Neural crest cell (in vitro differentiated cells): Measurements from ENCODE around the gene TWNK. TPM values are rescaled to one million over a fixed set of nuclear protein-coding genes. Genes with fewer than 3 reads are reported as not detected.

Experiments
- DNase-seq: peaks from one replicate; pipeline ENCODE4 v3.0.0; 2021; ENCODE audit warnings: low read depth, mixed read lengths, low spot score
- H3K27ac Mint-ChIP-seq: one replicate; pipeline ENCODE4 v1.8.0; 2021; ENCODE audit warnings: mild to moderate bottlenecking, mixed read lengths; ENCODE audit not compliant: unreplicated experiment
- H3K27me3 Mint-ChIP-seq: 2 replicates; pipeline ENCODE4 v1.8.0; 2021; ENCODE audit warnings: low read depth, mild to moderate bottlenecking, mixed read lengths
- H3K36me3 Mint-ChIP-seq: 2 replicates; pipeline ENCODE4 v1.8.0; 2021; ENCODE audit warnings: low read depth, mild to moderate bottlenecking, mixed read lengths
- H3K4me1 Mint-ChIP-seq: 2 replicates; pipeline ENCODE4 v1.8.0; 2021; ENCODE audit warnings: mixed read lengths
- H3K4me3 Mint-ChIP-seq: one replicate; pipeline ENCODE4 v1.8.0; 2021; ENCODE audit warnings: mild to moderate bottlenecking, mixed read lengths
- H3K9me3 Mint-ChIP-seq: 2 replicates; pipeline ENCODE4 v1.8.0; 2021; ENCODE audit warnings: mixed read lengths
- total RNA-seq: library from RNA; stranded (reverse); gene quantifications from 2 replicates; pipeline ENCODE4 v1.2.1, GENCODE V29; 2021
- TF ChIP-seq, protein P1 (sequence below): fragments of 200-600 bp; sonication (generic); conservative IDR thresholded peaks from 2 replicates; pipeline ENCODE4 v1.5.0; 2021; ENCODE audit warnings: antibody characterized with exemption, mild to moderate bottlenecking

TWNK gene
- total RNA-seq, 1 donor from 2014 or later, result 14.6 TPM

DNA sequence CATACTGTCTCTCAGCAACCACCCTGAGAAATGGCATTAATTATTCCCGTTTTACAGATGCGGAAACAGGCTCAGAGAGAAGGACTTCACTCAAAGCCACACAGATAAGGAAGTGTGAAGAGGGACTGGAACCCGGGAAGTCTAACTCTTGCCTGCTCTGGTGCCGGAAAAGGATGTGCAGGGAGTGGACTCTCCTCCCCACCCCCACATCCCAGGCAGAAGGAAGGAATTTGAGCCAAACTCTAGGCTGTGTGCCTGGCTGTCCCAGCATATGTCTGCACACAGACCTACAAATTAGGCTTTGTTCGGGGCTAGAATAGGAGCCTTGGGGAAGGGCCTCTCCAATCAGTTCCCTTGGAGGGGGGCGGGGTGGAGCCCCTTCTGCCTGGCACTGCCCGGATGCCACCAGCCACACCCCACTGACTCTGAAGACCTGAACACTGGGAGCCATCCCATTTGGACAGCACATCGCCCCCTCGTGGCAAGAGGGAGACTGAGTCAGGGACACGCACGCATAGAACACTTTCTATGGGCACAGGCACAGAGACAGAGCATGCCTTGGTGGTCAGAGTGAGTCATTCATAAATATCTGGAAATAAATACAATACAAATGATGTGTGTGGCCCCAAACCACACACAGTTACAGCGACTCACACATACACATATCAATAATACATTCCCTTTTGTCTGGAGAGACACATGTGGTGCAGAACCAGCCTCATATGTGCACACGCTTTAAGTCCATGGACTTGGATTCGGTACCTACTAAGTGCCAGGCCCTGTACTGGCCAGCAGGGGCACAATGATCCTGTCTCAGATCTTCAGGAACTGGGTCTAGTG, 25.4 kb downstream of the TWNK start:
- TF ChIP-seq, protein P1, sequence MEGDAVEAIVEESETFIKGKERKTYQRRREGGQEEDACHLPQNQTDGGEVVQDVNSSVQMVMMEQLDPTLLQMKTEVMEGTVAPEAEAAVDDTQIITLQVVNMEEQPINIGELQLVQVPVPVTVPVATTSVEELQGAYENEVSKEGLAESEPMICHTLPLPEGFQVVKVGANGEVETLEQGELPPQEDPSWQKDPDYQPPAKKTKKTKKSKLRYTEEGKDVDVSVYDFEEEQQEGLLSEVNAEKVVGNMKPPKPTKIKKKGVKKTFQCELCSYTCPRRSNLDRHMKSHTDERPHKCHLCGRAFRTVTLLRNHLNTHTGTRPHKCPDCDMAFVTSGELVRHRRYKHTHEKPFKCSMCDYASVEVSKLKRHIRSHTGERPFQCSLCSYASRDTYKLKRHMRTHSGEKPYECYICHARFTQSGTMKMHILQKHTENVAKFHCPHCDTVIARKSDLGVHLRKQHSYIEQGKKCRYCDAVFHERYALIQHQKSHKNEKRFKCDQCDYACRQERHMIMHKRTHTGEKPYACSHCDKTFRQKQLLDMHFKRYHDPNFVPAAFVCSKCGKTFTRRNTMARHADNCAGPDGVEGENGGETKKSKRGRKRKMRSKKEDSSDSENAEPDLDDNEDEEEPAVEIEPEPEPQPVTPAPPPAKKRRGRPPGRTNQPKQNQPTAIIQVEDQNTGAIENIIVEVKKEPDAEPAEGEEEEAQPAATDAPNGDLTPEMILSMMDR, result peak; percentile 93
- Mint-ChIP-seq H3K27me3 (peaks cover 41% of the 10 kb centered on the region), H3K4me1 (peaks cover 31% of the 10 kb centered on the region), H3K4me3 (peak overlapping the region; percentile 56), H3K9me3 (no peaks in the 10 kb centered on the region), H3K27ac (no peak overlapping the region), H3K36me3 (no peaks in the 10 kb centered on the region)
- peak; percentile 91 for DNase-seq

DNA sequence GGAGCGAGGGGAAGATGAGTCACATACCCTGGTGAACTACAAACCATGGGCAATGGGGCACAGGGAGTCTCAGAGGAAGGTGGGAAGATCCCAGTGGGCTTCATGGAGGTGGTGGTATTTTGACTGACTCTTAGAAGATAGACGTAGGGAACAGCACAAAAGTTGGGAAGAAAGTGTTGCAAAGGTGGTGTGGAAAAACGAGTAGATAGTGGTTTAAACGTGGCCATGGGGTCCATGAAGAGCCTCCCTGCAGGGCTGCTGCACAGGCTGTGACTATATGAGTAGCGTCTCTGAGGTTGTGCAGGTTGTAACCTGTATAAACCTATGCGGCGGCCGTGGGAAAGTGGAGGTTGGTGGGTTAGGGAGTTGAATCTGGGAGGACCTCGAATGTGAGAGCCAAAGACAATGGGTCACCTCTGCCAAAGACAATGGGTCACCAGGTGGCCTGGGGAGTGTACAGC, 26.1 kb downstream of the TWNK start:
- Mint-ChIP-seq H3K4me1 (peaks cover 26% of the 10 kb centered on the region), H3K27me3 (peaks cover 47% of the 10 kb centered on the region), H3K27ac (no peak overlapping the region), H3K4me3 (no peak overlapping the region), H3K36me3 (no peaks in the 10 kb centered on the region), H3K9me3 (no peaks in the 10 kb centered on the region)
- no peak for DNase-seq
- TF ChIP-seq, protein P1, result no peak

DNA sequence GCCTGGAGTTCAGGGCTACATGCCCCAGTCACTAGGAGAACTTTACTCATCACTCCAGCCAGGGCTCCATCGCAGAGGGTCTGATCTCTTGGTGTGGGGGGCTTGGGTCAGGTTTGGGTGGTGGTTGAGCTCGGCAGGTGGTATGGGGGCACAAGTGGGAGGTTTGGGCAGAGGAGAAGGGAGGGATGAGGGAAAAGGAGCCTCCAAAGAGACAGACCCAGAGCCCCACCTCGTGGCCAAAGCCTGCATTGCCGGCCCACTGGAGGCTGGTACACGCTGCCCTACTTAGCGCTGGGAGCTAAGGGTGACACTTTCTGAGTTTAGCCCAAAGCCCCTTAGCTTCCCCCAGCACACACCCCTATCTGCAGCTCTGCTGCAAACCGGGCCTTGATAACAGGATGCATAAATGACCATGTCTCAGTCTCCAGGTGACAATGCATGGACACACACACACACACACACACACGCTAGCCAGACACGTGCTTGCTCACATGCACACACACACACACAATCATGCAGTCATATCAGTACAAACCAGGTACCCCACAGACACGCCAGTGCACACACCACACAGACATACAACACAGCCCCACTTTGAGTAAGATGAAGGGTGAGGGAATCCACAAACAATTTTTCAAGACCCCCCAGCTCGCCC, 27.0 kb downstream of the TWNK start:
- DNase-seq, result peak; percentile 92
- Mint-ChIP-seq H3K36me3 (no peaks in the 10 kb centered on the region), H3K4me1 (peaks cover 21% of the 10 kb centered on the region), H3K27ac (no peak overlapping the region), H3K9me3 (no peaks in the 10 kb centered on the region), H3K4me3 (no peak overlapping the region), H3K27me3 (peaks cover 56% of the 10 kb centered on the region)
- TF ChIP-seq, protein P1, result peak; percentile 82

DNA sequence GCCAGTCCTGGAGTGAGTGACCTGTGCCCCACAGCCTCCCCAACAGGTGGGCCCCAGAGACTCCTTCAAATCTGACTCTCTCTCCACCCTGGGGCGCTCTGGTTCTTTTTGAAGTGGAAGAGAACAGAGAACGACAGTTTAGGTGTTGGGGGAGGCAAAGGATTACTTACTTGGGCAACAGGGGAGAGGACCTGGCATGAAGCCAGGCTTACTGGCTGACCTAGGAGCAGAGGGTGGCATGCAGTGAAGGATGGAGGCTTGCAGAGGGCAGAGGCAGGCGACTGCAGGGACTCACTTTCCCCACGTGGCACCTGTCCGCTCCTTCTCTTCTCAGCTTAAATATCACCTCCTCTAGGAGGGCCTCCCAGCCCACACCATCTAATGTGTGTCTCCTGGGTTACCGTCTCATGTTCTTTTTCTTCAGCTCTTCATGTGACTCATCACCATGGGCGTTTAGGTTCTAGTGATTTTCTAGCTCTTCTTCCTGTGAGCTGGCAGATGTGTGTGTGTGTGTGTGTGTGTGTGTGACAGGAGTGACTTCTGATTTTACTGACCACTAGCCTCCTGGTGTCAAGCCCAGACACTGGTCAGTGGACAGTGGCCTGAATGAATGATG, 27.7 kb downstream of the TWNK start:
- Mint-ChIP-seq H3K27me3 (peaks cover 60% of the 10 kb centered on the region), H3K4me1 (peaks cover 20% of the 10 kb centered on the region)

DNA sequence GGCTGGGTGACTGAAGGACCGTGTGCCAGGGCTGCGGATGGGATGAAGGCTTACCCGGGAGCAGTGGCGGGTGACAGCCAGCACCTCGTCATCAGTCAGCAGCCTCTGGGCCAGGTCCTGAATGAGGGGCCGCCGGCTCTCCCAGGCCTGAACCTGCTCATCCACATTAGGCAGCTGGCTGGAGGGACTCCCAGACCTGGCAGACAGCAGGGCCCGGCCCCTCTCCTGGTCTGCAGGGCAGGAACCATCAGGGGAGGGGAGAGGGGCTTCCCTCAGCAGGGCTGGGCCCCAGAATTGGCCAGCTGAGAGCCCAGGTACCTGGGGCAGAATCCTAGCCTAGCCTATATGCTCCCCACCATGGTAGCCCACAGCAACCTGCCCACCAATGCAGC, 28.2 kb downstream of the TWNK start:
- DNase-seq, result no peak
- Mint-ChIP-seq H3K27me3 (peaks cover 65% of the 10 kb centered on the region), H3K4me1 (peaks cover 20% of the 10 kb centered on the region), H3K9me3 (no peaks in the 10 kb centered on the region), H3K27ac (no peak overlapping the region), H3K4me3 (no peak overlapping the region), H3K36me3 (no peaks in the 10 kb centered on the region)
- TF ChIP-seq, protein P1, result no peak

More for the DNA sequence above, 27.7 kb downstream of the TWNK start:
- TF ChIP-seq, protein P1, result no peak
- Mint-ChIP-seq H3K9me3 (no peaks in the 10 kb centered on the region), H3K4me3 (no peak overlapping the region), H3K27ac (peak overlapping the region; percentile 62), H3K36me3 (no peaks in the 10 kb centered on the region)
- no peak for DNase-seq
